OCI-LY3 (cell line): ENCODE data around the gene DPY19L2.
"Not testable (repeated sequence)": the region's sequence is repeated elsewhere in the genome, so short reads cannot be mapped to it uniquely, and the experiment has no call there.

Source experiments
- H2AFZ ChIP-seq: fragments of 200-600, 300-600 bp; shearing (Covaris generic); 2 replicates; pipeline ENCODE4 v1.6.0; 2014; ENCODE audit warnings: antibody characterized with exemption, low read depth, low read length
- H3K27ac ChIP-seq: fragments of 200-600, 300-600 bp; sonication (generic); 2 replicates; pipeline ENCODE4 v1.5.1; 2014; ENCODE audit warnings: mild to moderate bottlenecking, low read length, moderate library complexity, mixed read lengths
- H3K27me3 ChIP-seq: fragments of 200-600, 300-600 bp; sonication (generic); 2 replicates; pipeline ENCODE4 v1.6.1; 2014; ENCODE audit warnings: low read depth, low read length, mixed read lengths
- H3K36me3 ChIP-seq: fragments of 200-600, 300-600 bp; sonication (generic); replicated peaks from 2 replicates; pipeline ENCODE3; 2014; ENCODE audit warnings: low read depth, low read length, mixed read lengths
- H3K4me1 ChIP-seq: fragments of 300-600, 200-600 bp; sonication (generic); 2 replicates; pipeline ENCODE4 v1.6.1; 2014; ENCODE audit warnings: low read length, mixed read lengths
- H3K4me2 ChIP-seq: fragments of 200-600, 300-600 bp; sonication (generic); 2 replicates; pipeline ENCODE4 v1.6.1; 2014; ENCODE audit warnings: low read length, mixed read lengths
- H3K4me3 ChIP-seq: fragments of 300-600, 200-600 bp; sonication (generic); 2 replicates; pipeline ENCODE4 v1.5.1; 2014; ENCODE audit warnings: antibody characterized with exemption, mild to moderate bottlenecking, low read length, moderate library complexity
- H3K79me2 ChIP-seq: fragments of 300-600, 200-600 bp; shearing (Covaris generic); 2 replicates; pipeline ENCODE4 v1.6.1; 2014; ENCODE audit warnings: mild to moderate bottlenecking, low read length, mixed read lengths
- H3K9ac ChIP-seq: fragments of 300-600, 200-600 bp; shearing (Covaris generic); 2 replicates; pipeline ENCODE4 v1.6.0; 2014; ENCODE audit warnings: mild to moderate bottlenecking, low read length, moderate library complexity
- H3K9me3 ChIP-seq: fragments of 200-600, 300-600 bp; shearing (Covaris generic); 2 replicates; pipeline ENCODE4 v1.6.1; 2014; ENCODE audit warnings: low read length, mixed read lengths; ENCODE audit not compliant: insufficient read depth
- H4K20me1 ChIP-seq: fragments of 200-600, 300-600 bp; sonication (generic); 2 replicates; pipeline ENCODE4 v1.6.1; 2016; ENCODE audit warnings: low read length, mixed read lengths; ENCODE audit not compliant: insufficient read depth

The DPY19L2 gene

GRCh38 chr12:63649517-63649916, 18.8 kb downstream of the DPY19L2 start:
- H3K27me3 ChIP-seq, H3K4me1 ChIP-seq, H3K4me3 ChIP-seq, H3K27ac ChIP-seq, H3K4me2 ChIP-seq, H4K20me1 ChIP-seq, H2AFZ ChIP-seq, H3K9ac ChIP-seq, H3K79me2 ChIP-seq, H3K36me3 ChIP-seq, H3K9me3 ChIP-seq: not testable (repeated sequence)

- H3K36me3 ChIP-seq, H3K4me1 ChIP-seq, H3K79me2 ChIP-seq, H2AFZ ChIP-seq, H4K20me1 ChIP-seq, H3K4me2 ChIP-seq, H3K9ac ChIP-seq, H3K27ac ChIP-seq, H3K27me3 ChIP-seq, H3K4me3 ChIP-seq, H3K9me3 ChIP-seq: not testable (repeated sequence)
These were observed 24.7 kb downstream of the DPY19L2 start for GRCh38 chr12:63643381-63644140.

GRCh38 chr12:63624258-63624657, 44.0 kb downstream of the DPY19L2 start:
- not testable (repeated sequence) for H3K27me3 ChIP-seq, H3K4me3 ChIP-seq, H3K27ac ChIP-seq, H3K4me1 ChIP-seq, H3K9me3 ChIP-seq, H4K20me1 ChIP-seq, H3K36me3 ChIP-seq, H3K4me2 ChIP-seq, H3K9ac ChIP-seq, H3K79me2 ChIP-seq, H2AFZ ChIP-seq

DNA sequence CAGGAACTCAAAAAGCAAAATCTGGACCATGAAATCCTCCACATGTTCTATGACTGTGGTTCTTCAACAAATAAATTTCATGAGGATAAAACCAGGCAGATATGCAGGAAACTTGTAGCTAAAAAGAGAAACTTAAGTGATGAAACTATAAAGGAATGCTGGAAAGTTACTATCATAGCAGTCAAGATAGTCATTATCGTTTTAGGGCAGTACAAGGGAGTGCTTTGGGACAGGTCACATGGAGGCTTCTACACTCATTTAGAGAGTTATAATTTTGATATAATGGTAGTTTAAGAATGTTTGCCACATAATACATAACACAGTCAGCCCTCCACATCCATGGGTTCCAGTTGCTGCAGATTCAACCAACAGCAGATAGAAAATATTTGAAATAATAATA, 52.7 kb downstream of the DPY19L2 start:
- H2AFZ ChIP-seq, H3K4me2 ChIP-seq, H3K79me2 ChIP-seq, H3K27ac ChIP-seq, H4K20me1 ChIP-seq, H3K9me3 ChIP-seq, H3K4me1 ChIP-seq, H3K9ac ChIP-seq, H3K27me3 ChIP-seq, H3K36me3 ChIP-seq, H3K4me3 ChIP-seq: not testable (repeated sequence)

- not testable (repeated sequence) for H3K79me2 ChIP-seq, H3K27ac ChIP-seq, H3K4me2 ChIP-seq, H3K4me1 ChIP-seq, H3K4me3 ChIP-seq, H3K9me3 ChIP-seq, H3K36me3 ChIP-seq, H3K27me3 ChIP-seq, H2AFZ ChIP-seq, H3K9ac ChIP-seq, H4K20me1 ChIP-seq
These were observed 57.0 kb downstream of the DPY19L2 start for GRCh38 chr12:63611285-63611684.

- H2AFZ ChIP-seq, H3K27me3 ChIP-seq, H3K79me2 ChIP-seq, H3K9ac ChIP-seq, H3K27ac ChIP-seq, H3K36me3 ChIP-seq, H3K4me1 ChIP-seq, H3K4me2 ChIP-seq, H3K4me3 ChIP-seq, H4K20me1 ChIP-seq, H3K9me3 ChIP-seq: not testable (repeated sequence)
These were observed 59.0 kb downstream of the DPY19L2 start for GRCh38 chr12:63609281-63609680.

DNA sequence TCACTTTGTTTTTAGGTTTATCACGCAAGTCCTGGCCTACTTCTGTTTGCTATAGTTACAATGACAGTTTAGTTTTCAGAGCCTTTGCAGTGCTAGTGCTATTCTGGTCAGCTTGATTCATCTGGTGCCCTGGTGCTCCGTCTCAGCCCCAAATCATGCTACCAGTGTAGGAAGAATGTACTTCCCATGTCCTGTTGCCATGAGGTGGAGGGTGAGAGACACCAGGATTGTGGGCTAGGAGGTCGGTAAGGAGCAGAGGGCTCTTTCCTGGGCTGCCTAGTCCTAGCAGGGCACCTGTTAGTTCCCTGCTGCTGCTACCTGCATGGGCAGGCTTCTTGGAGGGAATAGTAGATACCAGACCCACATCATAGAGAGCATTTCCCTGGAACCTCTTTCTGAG, 63.3 kb downstream of the DPY19L2 start:
- H2AFZ ChIP-seq, H3K9me3 ChIP-seq, H3K4me2 ChIP-seq, H4K20me1 ChIP-seq, H3K27ac ChIP-seq, H3K9ac ChIP-seq, H3K4me3 ChIP-seq, H3K4me1 ChIP-seq, H3K79me2 ChIP-seq, H3K27me3 ChIP-seq, H3K36me3 ChIP-seq: not testable (repeated sequence)

DNA sequence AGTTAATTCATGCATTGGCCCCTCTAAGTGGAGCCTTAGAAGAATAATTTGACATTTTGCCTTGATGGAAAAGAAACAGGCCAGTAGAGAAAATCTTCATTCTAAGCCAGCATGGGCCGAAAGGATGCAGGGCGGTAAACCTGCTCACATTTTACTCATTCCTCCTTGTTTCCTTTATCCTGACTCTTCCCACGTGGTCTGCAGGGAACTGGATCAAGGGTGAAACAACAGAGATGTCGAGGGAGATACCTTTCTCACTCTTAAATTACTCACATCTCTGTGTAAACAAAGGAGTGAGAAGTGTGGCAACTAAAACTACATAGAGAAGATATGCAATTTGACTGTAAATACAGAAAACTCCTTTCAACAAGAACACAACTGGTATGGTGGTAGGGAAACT, 73.5 kb downstream of the DPY19L2 start:
- not testable (repeated sequence) for H3K36me3 ChIP-seq, H3K27me3 ChIP-seq, H3K9me3 ChIP-seq, H3K27ac ChIP-seq, H3K9ac ChIP-seq, H3K79me2 ChIP-seq, H2AFZ ChIP-seq, H3K4me2 ChIP-seq, H4K20me1 ChIP-seq, H3K4me1 ChIP-seq, H3K4me3 ChIP-seq

GRCh38 chr12:63584426-63584825, 83.9 kb downstream of the DPY19L2 start:
- H3K4me1 ChIP-seq, H3K79me2 ChIP-seq, H3K9ac ChIP-seq, H3K27ac ChIP-seq, H3K4me2 ChIP-seq, H4K20me1 ChIP-seq, H3K27me3 ChIP-seq, H3K36me3 ChIP-seq, H3K9me3 ChIP-seq, H2AFZ ChIP-seq, H3K4me3 ChIP-seq: not testable (repeated sequence)

DNA sequence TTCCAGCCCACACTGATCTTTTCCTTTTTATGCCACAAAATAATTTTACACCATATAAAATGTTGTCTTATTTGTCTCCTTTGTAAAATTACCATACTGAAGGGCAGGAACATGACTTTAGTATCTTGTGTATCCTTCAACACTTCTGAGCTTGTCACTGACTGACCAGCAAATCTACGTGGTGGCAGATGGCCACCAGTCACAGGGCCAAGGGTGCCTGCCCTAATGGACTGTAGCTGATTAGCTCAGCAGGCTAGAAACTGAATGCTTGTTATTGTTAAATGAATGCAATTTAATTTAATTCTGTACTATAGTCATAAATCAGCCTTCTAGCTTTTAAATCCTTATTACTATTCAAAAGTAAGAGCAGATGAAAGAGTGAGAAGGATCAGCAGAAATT, 85.0 kb downstream of the DPY19L2 start:
- not testable (repeated sequence) for H3K9me3 ChIP-seq, H2AFZ ChIP-seq, H3K4me2 ChIP-seq, H3K9ac ChIP-seq, H3K27ac ChIP-seq, H3K27me3 ChIP-seq, H3K79me2 ChIP-seq, H3K4me1 ChIP-seq, H3K36me3 ChIP-seq, H3K4me3 ChIP-seq, H4K20me1 ChIP-seq
